Hematopoietic multipotent progenitor cell treated with erythropoietin and hydrocortisone succinate and interleukin-3 and kit ligand, for 4 days (in vitro differentiated cells): ENCODE measurements around the gene ATP4B.
A peak's percentile ranks its signal among the peaks of the same experiment; 100 is the strongest.
"Not testable (repeated sequence)": the region's sequence is repeated elsewhere in the genome, so short reads cannot be mapped to it uniquely, and the experiment has no call there.

Experiments used
- DNase-seq: peaks from one replicate; pipeline ENCODE4 v3.0.0-alpha.2; 2015

ATP4B gene

DNA sequence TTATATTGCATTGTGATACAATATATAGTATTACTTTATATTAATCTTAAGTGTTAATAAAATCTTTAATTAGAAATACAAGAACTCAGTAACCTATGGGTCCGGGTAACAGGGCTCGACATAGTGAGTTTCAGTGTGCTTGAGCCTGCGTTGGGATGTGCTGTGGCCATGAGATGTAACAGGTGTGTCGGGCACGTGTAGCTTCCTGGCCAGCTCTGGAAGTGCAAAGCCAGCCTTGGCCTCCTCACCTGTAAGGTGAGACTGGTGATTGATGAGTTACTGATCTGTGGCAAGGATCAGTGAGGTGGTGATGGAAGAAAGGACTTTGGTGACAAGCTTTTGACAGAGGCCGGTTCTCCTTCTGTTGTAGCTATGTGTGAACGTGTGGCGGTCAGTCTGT, 19.2 kb downstream of the ATP4B start:
- DNase-seq = no peak

DNA sequence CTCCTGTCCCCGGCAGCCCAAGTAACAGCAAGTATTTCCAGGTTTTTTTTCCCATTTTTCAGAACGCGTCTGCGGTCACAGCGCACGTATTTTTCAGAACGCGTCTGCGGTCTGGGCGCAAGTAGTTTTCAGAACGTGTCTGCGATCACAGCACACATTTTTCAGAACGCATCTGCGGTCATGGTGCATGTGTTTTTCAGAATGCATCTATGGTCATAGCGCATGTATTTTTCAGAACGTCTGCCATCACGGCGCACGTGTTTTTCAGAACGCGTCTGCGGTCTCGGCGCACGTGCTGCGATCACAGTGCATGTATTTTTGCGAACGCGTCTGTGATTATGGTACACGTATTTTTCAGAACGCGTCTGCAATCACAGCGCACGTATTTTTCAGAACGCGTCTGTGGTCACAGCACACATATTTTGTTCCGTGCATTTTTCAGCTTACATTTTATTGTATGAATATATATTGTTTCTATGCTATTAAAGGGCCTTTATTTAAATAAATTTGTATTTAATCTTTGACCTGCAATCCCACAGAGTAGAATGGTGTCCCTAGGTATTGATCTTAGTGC, 19.7 kb downstream of the ATP4B start:
- no peak for DNase-seq

DNA sequence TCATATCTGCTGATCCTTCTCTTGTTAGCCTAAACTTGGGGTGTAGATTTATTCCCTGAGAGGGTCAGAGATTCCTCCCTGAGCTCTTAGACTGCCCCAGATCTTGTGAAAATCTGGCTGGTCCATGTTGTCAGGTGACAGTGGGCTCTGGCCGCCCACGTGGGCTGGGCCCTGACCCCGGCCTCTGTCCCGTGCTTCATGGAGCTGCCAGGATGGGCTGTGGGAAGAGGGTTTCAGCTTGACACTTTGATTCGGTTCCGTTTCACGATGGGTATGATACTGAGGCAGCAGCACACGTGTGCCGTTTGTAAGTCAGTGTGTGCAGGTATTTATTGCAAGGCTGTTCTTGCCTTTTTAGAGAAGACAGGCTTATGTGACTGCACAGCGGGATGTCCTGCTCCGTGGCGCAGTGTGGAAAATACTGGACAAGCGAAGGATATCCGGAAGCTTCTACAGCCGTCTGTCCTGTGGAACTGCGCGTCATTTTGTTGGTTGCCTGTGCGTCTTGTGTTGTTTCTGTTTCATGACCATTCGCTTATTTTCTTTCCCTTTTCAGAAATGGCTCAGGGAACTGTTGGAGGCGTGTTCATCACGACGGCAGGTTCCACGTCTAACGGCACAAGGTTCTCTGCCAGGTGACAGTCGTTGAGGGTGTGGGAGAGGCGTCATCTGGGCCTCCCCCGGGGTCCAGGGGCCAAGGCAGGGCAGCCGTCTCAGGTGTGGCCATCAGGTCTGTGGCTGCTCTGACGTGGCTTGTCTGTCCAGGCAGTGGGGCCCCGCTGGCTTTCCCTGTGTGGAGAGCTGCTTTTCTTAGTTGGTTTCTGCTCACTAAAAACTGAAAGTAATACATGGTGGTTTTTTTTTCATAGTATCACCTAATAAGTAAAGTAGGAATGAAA, 20.5 kb downstream of the ATP4B start:
- DNase-seq = no peak

DNA sequence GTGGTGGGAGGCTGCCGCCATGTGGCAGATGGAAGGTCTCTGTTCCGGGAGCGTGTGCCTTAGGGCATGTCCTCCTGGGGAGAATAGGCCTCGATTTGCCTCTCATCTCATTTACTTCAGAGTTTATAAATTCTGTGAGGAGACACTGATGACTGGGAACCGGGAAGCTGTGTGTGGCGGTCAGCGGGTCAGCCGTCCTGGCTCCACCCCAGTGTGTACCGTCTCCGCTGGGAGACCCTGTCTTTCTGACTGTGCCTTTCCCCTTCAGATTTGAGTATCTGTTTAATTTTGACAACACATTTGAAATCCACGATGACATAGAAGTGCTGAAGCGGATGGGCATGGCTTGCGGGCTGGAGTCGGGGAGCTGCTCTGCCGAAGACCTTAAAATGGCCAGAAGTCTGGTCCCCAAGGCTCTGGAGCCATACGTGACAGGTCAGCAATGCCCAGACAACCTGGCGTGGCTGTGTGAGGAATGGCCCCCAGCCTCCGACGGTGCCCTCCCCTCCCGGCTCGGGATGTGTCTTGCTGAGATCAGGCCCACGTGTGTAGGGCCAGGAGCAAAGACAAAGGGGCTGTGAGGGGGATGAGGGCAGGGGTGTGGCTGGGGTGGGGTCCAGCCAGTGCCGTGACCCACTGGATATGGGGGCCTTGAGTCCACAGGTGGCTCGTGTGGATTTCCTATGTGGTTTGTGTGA, 21.6 kb downstream of the ATP4B start:
- DNase-seq = no peak

DNA sequence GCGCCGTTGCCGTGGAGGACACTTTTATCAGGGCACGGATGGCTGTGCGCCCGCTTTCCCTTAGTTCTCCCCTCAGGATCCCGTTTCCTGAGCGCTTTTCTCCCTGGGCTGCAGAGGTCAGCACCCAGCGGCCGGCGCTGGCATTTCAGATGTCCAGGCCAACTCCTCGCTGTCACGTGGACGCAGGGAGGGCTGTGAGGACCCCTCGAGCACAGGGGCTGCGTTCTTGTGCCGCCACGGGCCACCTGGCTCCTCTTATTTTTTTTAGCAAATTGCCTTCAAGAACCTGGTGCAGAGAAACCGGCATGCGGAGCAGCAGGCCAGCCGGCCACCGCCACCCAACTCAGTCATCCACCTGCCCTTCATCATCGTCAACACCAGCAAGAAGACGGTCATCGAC, 22.3 kb downstream of the ATP4B start:
- no peak for DNase-seq

DNA sequence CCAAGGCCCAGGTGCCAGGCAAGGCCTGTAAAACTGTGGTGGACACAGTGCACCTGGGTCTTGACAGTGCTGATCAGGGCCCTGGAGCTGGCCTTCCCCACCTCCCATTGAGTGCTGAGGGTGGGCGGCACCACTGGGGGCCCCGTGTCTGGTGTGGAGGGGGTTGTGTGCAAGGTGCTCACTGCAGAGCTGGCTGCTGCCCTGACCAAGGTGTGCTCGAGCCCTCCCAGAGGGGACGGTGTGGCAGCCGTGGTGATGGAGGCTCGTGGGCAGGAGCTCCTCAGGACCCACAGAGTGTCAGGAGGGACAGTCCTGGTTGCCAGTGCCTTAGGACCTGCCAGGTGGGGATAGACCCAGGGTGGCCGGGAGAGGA, 23.0 kb downstream of the ATP4B start:
- no peak for DNase-seq

DNA sequence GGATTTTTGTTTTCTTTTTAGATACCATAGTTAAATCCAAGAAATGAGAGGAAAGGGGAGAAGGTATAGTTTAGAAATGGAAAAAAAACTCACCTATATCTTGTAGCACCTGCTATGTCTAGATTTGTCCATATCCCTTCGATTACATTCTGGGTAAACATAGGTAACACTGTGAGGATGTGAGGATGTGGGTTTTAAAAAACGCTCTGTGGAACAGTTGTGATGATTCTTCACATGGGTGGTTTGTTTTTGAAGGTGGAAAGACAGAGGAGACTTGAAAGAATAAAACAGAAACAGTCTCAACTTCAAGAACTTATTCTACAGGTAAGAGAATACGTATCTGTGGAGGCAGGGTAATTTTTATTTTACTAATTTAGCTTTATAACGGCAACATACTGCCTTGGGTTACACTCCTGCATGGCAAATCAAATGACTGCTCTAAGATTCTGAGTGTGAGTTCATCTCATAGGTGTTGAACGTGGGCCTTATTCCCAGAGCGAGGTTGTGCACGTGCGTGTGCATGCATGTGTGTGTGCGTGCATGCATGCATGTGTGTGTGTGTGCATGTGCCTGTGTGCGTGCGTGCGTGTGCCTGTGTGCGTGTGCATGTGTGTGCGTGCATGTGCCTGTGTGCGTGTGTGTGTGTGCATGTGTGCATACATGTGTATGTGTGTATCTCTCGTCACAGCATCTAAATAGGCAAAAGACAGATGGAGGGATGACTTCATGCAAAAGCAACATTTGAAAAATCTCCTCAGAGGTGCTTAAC, 23.5 kb downstream of the ATP4B start:
- no peak for DNase-seq

DNA sequence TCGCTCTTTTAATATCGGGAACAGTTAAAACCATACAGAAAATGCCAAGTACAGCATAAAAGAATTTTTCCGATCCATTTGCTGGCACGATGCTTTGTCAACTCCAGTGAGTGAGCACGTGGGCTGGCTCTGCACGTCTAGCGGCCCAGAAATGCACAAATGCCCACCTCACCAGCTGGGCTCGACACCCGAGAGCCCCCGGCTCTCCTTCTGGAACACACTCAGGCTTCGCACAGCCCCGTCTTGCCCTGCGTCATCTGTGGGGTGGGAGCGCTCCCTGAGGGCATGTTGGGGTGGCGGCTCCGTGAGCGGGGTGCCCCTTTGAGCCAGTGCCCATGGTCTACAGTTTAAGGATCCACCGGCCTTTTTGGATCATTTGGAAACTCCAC, 24.5 kb downstream of the ATP4B start:
- no peak for DNase-seq

- DNase-seq = no peak
These were observed 25.1 kb downstream of the ATP4B start for GRCh38 chr13:113632706-113633484.

GRCh38 chr13:113631341-113632095, 26.5 kb downstream of the ATP4B start:
- no peak for DNase-seq

- DNase-seq = no peak
These were observed 27.2 kb downstream of the ATP4B start for GRCh38 chr13:113630804-113631203.

- no peak for DNase-seq
These were observed 27.7 kb downstream of the ATP4B start for GRCh38 chr13:113630296-113630695.

GRCh38 chr13:113629866-113630265, 28.1 kb downstream of the ATP4B start:
- no peak for DNase-seq

- DNase-seq = no peak
These were observed 29.4 kb downstream of the ATP4B start for GRCh38 chr13:113628291-113629270.

DNA sequence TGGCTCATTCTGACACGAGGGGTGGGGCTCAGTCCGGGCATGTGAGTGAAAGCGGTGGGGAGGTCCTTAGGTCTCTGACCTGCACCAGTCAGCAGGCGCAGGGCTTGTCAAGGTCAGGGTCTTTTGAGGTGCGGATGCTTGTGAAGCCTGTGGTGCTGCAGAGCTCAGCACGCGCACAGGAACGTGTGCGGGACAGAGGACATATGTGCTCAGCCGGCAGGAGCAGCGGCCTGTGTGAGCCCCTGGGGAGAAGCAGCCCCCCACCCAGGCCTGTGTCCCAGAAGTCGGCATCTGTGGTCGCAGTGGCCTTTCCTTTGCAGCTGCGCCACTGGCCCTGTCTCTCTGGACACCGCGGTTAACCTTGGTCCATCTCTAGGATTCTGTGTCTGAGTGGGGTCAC, 30.9 kb downstream of the ATP4B start:
- DNase-seq = no peak

DNA sequence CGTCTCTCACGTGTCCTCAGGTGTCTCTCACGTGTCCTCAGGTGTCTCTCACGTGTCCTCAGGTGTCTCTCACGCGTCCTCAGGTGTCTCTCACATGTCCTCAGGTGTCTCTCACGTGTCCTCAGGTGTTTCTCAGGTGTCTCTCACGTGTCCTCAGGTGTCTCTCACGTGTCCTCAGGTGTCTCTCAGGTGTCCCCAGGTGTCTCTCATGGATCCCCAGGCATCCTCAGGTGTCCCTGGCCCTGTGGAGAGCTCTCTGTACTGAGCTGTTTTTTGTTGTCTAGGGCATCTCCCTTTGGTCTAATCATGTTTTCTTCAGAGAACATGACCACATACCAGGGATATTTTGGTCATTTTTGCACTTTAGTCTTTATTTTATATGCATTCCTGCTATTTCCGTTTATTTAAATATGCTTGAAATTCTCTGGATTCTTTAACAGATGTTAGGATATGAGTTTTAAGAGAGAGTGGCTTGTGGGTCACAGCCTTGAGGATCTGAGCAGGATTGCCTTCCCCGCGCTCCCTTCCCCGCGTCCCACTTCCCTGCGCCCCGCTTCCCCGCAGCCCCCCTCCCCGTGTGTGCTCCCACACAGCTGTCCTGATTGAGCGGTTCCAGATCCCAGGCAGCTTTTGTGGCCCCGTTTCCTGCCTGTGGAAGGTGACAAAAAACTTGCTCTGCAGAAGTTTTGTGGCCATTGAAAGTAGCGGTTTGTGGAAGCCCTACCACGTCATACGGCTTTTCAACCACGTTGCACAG, 31.9 kb downstream of the ATP4B start:
- DNase-seq = peak; percentile 14

GRCh38 chr13:113624640-113625304, 33.2 kb downstream of the ATP4B start:
- DNase-seq = not testable (repeated sequence)

DNA sequence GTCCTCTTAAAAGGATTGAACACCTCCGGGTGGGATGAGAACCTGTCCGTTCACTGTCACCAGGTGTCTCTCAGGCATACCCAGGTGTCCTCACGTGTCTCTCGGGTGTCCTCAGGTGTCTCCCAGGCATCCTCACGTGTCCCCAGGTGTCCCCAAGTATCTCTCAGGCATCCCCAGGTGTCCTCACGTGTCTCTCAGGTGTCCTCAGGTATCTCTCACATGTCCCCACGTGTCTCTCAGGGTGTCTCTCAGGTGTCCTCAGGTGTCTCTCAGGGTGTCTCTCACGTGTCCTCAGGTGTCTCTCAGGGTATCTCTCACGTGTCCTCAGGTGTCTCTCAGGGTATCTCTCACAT, 33.8 kb downstream of the ATP4B start:
- no peak for DNase-seq
